NCI-H2107 treated with DMSO at 0.1 percent for 48 hours (cell line): Measurements from ENCODE around the gene NLRP6.
"Not testable (repeated sequence)": the region's sequence is repeated elsewhere in the genome, so short reads cannot be mapped to it uniquely, and the experiment has no call there.

Experiments used
- DNase-seq: peaks from one replicate; lab custom pipeline; 2025; ENCODE audit not compliant: unreplicated experiment; lab: John Stamatoyannopoulos, UW

Gene NLRP6

DNA sequence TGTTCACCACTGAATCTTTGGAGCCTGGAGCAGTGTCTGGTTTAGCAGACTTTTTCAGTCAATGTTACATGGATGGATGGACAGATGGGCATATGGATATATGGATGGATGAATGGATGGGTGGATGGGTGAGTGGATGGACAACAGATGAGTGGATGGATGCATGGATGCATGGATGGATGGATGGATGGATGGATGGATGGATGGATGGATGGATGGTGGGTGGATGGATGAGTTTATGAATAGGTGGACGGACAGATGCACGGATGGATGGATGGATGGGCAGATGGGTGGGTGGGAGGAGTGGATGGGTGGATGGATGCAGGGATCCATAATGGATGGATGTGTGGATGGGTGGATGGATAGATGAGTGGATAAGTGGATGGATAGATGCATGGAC, 22.4 kb upstream of the NLRP6 start:
- DNase-seq: no peak

DNA sequence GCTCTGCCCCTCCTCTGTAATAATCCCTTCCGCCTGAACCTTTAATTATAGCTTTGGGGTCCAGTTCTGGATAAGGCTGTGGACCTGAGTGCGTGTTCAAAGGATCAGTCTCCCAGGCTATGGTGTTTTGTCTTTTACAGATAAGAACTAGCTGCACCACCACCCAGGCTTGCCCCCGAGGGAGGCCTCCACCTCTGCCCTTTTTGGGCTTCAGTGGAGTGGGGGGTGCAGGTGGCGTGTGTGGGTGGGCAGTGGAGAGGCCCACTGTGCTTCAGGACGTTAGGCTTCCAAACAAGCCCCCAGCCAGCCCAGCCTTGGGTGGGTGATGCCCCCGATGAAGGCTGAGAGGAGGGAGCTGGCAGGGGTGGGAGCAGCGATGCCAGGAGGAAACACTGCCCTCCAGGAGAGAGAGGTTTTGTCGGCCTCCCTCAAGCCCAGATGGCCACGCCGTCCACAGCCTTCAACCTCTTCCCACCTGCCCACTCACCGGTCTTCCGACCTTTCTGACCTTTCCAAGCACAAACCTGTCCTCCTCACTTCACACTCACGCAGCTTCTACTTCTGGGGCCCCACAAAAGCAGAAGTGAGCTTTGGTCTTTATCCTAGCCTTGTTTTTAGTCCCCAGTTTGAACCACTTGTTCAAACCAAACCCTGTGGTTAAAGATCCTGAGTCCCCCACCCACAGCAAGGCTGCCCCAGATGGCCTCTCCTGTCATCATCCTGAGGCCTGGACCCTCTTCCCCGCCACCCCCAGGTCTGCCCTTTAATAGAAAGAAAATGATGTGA, 21.1 kb upstream of the NLRP6 start:
- DNase-seq: no peak

DNA sequence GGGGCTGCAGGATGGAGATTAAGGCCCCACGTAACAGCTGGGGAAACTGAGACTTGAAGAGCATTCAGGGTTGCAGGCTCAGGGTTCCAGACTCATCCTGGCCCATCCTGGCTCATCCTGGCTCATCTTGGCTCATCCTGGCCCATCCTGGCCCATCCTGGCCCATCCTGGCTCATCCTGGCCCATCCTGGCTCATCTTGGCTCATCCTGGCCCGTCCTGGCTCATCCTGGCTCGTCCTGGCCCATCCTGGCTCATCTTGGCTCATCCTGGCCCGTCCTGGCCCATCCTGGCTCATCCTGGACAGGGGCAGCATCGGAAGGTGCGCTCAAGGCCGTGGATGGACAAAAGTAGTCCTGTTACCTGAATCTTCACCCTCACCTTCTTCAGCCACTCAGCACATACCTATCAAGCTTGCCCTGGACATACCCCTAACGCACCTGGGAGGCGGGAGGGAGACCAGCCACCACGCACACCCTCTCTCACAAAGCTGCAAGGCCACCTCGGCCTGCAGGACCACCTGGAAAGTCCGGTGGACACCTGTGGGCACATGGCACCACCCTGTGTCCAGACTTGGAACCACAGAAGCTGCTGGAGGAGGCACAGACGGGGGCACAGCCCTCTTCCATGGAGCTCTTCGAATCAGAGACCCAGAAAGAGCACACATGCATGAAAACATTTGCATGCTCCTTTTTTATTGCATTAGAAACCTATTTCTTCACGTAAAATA, 20.3 kb upstream of the NLRP6 start:
- DNase-seq: no peak

DNA sequence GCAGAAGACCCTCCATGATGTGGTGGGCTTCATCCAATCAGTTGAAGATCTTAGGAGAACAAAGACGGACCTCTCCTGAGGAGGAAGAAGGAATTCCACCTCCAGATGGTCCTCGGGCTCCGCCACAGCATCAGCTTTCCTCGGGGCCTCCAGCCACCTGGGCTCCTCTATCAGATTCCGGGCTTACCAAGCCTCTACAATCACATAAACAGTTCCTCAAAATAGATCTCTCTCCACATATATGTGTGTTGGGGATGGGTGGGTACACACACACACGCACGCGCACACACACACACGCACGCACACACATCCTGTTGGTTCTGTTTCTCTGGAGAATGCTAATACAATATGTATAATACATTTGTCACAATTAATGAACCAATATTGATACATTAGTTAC, 18.8 kb upstream of the NLRP6 start:
- DNase-seq: no peak

DNA sequence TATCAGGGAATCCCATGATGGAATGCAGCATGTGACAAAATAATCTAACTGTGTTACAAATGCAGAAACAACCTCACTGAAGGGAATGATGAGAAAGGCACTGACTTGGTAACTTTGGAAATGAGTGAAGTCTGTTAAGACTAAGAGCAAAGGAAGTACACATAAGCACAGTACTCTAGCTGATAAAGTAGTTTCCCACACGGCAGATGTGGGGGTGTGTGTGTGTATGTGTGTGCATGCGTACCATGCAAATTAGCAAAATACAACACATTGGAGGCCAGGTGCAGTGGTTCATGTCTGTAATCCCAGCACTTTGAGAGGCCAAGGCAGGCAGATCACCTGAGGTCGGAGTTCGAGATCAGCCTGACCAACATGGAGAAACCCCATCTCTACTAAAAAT, 16.6 kb upstream of the NLRP6 start:
- no peak for DNase-seq

DNA sequence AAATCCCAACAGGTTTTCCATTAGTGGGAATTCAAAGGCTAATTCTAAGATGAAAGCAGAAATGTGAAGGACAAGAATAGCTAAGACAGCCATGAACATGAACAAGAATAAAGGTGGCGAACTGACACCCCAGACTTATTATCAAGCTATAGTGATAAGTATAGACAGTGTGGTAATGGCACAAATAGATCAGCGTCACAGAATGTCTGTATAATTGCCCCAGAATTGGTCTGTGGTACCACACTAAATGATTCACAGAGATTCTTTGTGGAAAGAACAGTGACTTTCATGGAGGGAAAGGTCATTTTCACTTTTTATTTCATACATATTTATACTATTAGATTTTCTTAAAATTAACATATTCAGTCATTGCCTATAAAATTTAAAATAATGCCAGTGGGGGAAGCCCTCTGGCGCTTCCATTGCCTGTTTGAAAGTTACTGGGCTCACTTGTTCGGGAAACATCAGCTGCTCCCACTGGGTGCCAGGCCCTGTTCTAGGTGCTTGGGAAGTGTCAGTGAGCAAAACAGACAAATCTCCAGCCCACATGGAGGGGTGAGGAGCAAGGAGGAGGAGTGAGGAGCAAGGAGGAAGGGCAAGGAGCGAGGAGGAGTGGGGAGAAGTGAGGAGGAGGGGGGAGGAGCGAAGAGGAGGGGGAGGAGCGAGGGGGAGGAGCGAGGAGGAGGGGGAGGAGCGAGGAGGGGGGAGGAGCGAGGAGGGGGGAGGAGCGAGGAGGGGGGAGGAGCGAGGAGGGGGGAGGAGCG, 11.3 kb upstream of the NLRP6 start:
- DNase-seq: no peak

DNA sequence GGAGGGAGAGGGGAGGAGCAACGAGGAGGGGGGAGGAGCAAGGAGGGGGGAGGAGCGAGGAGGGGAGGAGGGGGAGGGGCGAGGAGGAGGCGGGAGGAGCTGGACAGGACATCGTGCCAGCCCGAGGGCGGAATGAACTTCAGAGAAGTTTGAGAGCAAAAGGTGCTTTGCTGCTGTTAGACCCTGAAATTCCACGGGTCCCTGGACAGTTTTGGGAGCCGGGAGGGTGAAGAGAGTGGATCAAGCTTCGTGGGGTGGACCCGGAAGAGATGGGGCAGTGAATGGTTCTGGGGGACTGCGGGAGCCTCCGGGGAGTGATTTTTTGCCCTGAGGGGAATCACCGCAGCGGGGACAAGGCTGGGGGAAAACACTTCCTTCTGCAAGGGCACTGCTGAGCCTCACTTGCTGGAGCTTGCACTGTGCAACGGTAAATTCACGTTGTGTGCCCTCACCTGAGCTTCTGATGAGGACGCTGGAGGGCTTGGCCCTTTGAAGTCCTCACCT, 10.7 kb upstream of the NLRP6 start:
- no peak for DNase-seq

DNA sequence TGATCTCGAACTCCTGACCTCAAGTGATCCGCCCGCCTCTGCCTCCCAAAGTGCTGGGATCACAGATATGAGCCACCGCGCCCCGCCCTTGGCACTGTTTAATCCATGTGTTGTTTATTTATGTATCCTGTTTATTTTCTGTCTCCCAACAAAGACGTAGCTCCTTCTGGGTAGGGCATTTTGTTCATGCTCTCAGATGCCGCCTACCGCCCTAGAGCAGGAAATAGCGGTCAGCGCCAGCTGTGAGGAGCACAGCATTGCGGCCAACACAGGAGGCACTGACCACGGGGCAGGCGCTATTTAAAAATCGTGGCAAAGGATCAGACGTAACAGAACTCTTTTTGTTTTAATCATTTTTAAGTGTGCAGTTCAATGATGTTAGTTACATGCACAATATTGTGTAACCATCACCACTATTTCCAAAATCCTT, 9.5 kb upstream of the NLRP6 start:
- DNase-seq: not testable (repeated sequence)

DNA sequence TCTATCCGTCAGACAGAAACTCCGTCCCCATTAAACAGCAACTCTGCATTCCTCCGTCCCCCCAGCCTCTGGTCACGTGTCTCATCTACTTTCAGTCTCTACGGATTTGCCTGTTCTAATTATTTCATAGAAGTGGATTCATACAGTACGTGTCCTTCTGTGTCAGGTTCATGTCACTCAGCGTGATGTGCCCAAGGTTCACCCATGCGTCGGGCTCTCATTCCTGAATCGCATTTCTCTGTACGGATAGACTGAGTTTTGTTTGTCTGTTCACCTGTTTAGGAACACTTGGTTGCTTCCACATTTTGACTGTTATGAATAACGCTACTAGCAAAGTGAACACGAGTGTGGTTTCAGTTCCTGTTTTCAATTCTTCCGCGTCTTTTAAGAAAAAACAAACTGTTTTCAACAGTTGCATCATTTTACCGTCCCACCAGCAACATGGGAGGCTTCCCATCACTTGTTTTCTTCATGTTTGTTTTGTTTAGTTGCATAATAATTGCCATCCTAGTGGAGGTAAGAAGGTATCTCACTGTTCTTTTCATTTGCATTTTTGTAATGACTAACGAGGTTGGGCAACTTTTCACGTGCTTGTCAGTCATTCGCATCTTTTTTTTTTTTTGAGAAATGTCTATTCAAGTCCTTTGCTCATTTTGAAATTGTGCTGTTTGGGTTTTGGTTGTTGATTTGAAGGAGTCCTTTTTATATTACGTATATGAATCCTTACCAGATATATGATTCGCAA, 8.9 kb upstream of the NLRP6 start:
- no peak for DNase-seq

DNA sequence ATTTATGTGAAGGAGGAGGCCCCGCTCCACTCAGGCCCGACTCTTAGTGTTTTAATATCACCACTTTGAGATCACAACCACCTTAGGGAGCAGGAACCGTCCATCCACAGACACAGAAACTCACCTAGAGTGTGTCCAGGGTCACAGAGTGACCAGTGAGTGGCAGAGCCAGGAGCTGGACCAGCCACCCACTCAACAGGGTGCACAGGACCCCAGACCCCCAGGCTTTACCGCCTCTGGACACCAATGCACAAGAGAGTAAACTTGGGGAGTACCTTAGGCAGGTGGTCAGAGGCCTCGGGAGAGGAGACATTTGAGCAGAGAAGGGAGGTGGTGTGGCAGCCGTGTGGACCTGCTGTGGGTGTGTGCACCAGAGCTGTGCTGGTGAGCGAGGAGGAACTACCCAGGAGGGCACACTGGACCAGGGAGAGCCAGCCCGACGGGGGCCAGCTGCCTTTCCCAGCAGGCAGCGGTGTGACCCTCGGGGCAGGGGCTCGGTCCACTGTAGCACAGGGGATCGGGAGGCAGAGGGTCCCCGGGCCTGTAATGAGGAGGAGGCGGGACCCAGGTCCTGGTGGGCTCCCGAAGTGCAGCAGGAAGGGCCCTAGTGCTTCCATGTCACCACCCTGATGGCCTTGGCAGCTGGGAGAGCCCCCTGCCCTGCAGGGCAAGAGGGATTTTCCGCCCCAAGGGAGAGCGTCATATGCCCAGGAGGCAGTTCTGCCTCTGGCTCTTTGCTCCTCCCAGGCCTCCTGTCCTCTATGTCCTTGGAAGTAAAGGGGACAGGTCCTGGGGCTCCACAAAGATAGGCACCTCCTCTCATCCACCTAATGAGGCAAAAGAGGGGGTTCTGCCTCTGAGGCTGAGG, 7.5 kb upstream of the NLRP6 start:
- no peak for DNase-seq

DNA sequence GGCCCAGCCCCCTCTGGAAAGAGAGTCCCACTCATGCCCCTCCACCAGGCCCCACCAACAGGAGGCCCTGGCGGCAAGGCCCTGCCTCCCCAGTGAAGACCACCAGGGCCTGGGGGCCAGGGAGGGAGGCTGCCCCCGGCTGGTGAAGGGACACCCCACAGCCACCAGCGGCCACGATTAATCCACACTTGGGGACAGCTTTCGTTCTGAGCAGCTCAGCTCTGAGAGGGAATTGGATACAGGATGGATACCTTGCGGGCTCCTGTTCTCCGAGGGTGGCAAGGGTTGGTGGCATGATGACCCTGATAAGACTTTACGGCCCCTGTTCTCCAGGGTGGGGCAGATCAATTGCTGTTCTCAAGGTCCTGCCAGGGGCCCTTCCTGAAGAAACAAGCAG, 6.9 kb upstream of the NLRP6 start:
- DNase-seq: no peak

DNA sequence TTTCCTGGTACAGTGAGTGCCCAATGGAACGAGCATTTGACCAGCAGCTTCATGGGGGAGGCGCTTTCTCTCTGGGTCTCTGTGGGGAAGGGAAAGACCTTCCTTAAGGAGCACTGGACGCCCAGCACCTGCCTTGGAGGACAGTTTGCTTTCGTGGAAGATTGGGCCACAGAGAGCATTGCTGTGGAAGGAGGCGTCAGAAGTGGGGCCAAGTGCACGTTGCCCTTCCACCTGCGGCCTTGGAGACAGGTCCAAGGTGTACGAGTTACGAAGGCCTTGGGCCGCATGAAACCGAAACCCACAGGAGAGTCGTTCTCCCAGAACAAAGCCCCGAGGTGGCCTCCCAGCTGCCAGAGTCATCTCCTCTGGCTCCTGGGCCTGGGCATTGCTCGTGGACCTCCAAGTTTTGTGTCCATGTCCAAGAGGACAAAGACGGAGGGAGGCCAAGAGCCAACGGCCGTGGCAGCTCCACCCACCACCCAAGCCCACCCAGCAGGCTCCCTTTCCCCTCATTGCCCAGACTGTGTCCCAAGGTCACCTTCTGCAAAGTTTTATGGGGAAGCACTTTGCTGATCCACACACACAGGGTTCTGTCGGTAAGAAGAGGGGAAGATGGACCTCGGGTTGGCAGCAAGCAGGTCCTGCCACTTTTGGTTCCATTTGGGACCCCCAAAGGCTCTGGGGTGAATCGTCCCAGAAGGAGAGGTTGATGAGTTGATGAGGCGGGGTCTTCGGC, 5.8 kb upstream of the NLRP6 start:
- no peak for DNase-seq

DNA sequence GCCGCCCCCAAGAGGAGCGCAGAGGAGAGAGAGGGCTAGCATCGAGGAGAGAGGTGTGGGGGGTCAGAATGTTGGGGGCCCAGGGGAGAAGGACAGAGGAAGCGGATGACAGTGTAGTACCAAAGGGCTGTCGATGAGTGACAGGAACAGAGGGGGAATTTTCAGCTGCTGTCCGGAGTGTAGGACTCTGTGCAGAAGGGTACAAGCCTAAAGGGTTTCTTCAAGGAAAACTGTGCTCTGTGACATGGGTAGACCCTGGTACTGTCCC, 5.3 kb upstream of the NLRP6 start:
- no peak for DNase-seq

DNA sequence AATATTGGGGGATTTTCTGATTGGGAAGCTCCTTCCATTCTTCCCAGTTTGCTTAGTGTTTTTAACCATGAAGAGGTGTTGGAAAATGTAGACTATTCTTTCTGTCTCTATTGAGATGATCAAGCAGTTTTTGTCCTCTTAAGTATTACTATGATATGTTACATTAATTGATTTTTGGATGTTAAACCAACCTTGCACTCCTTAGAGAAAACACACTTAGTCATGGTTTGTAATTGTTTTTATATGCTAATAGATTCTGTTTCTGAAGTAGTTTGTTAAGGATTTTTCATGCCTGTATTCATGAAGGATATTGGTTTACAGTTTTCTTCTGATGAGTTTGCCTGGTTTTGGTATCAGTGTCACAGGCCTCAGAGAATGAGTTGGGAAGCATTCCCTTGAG, 2.0 kb upstream of the NLRP6 start:
- DNase-seq: no peak

DNA sequence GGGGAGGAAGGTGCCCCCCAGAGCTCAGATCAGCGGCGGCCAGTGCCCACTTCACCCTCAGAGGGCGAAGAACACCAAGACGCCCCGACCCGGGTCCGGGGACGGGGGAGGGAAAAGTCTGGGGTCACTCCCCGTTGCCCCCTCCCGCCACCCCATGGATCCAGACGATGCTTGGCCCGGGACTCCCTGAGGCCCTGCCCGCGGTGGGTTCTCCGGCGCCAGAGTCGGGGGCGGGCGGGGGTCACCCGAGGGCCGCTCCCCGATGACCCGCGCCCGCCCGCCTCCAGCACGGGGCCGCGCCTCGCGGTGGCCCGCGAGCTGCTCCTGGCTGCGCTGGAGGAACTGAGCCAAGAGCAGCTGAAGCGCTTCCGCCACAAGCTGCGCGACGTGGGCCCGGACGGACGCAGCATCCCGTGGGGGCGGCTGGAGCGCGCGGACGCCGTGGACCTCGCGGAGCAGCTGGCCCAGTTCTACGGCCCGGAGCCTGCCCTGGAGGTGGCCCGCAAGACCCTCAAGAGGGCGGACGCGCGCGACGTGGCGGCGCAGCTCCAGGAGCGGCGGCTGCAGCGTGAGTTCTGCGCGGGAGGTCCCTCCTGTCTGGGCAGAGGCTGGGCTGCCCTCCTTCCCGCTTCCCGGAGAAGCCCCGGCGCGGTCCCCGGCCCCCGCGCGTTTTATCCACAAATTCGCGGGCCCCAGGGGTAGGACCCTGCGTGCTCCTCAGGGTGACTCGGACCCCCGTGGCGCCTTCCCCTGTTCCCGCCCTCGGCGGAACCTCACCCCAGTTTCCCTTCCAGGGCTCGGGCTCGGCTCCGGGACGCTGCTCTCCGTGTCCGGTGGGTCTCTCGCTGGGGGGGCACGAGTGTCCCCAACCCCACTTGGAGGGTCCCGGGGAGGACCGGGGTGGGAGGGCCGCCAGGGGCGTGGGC, 1.1 kb downstream of the NLRP6 start:
- DNase-seq: no peak

DNA sequence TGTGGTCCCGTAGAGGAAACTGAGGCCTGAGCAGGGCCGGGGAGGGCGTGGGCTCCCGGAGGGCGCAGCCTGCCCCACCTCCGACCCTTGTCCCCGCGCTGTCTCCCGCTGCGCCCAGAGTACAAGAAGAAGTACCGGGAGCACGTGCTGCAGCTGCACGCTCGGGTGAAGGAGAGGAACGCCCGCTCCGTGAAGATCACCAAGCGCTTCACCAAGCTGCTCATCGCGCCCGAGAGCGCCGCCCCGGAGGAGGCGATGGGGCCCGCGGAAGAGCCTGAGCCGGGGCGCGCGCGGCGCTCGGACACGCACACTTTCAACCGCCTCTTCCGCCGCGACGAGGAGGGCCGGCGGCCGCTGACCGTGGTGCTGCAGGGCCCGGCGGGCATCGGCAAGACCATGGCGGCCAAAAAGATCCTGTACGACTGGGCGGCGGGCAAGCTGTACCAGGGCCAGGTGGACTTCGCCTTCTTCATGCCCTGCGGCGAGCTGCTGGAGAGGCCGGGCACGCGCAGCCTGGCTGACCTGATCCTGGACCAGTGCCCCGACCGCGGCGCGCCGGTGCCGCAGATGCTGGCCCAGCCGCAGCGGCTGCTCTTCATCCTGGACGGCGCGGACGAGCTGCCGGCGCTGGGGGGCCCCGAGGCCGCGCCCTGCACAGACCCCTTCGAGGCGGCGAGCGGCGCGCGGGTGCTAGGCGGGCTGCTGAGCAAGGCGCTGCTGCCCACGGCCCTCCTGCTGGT, 1.9 kb downstream of the NLRP6 start:
- DNase-seq: no peak

DNA sequence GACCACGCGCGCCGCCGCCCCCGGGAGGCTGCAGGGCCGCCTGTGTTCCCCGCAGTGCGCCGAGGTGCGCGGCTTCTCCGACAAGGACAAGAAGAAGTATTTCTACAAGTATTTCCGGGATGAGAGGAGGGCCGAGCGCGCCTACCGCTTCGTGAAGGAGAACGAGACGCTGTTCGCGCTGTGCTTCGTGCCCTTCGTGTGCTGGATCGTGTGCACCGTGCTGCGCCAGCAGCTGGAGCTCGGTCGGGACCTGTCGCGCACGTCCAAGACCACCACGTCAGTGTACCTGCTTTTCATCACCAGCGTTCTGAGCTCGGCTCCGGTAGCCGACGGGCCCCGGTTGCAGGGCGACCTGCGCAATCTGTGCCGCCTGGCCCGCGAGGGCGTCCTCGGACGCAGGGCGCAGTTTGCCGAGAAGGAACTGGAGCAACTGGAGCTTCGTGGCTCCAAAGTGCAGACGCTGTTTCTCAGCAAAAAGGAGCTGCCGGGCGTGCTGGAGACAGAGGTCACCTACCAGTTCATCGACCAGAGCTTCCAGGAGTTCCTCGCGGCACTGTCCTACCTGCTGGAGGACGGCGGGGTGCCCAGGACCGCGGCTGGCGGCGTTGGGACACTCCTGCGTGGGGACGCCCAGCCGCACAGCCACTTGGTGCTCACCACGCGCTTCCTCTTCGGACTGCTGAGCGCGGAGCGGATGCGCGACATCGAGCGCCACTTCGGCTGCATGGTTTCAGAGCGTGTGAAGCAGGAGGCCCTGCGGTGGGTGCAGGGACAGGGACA, 2.7 kb downstream of the NLRP6 start:
- no peak for DNase-seq
